A673 (cell line): ENCODE measurements around the gene ANO2. TPM values are rescaled to one million over a fixed set of nuclear protein-coding genes. Genes with fewer than 3 reads are reported as not detected.

Source experiments
- BruUV-seq: library from RNA; stranded (reverse); fragments of 400-500 nt; replicated peaks from 2 replicates; lab custom pipeline; 2021; lab: Mats Ljungman, UMichigan
- CTCF ChIA-PET: fragments of 300-600 bp; sonication (Branson Sonifier 250); formaldehyde crosslinking; loops from one replicate; lab custom pipeline; 2022; ENCODE audit warnings: antibody characterized with exemption; lab: Charles Lee
- POLR2A ChIA-PET: fragments of 300-600 bp; sonication (Branson Sonifier 250); formaldehyde crosslinking; loops from one replicate; lab custom pipeline; 2022; ENCODE audit warnings: antibody characterized with exemption; ENCODE audit not compliant: low non-redundant PET; lab: Charles Lee
- DNase-seq: peaks from one replicate; pipeline ENCODE4 v3.0.0-alpha.2; 2015; ENCODE audit warnings: low spot score
- H3K27ac ChIP-seq: fragments of 200-600 bp; sonication (generic); 2 replicates; pipeline ENCODE4 v1.5.1; 2016; ENCODE audit warnings: mixed run types, low read depth, mild to moderate bottlenecking, mixed read lengths, antibody characterized with exemption, low read length; ENCODE audit not compliant: poor library complexity, severe bottlenecking
- H3K27me3 ChIP-seq: fragments of 200-600 bp; sonication (generic); replicated peaks from 2 replicates; pipeline ENCODE4 v1.6.1; 2017; ENCODE audit warnings: mixed run types, low read depth, mild to moderate bottlenecking, mixed read lengths, antibody characterized with exemption, low read length; ENCODE audit not compliant: insufficient read depth, poor library complexity
- H3K36me3 ChIP-seq: fragments of 200-600 bp; sonication (generic); 2 replicates; pipeline ENCODE4 v1.6.1; 2016; ENCODE audit warnings: mixed run types, mild to moderate bottlenecking, mixed read lengths, antibody characterized with exemption, low read length; ENCODE audit not compliant: insufficient read depth, poor library complexity, severe bottlenecking
- H3K4me1 ChIP-seq: fragments of 200-600 bp; sonication (generic); 2 replicates; pipeline ENCODE4 v1.6.1; 2017; ENCODE audit warnings: mixed run types, mild to moderate bottlenecking, mixed read lengths, antibody characterized with exemption, low read length; ENCODE audit not compliant: insufficient read depth, poor library complexity, severe bottlenecking
- H3K4me3 ChIP-seq: fragments of 200-600 bp; sonication (generic); 2 replicates; pipeline ENCODE4 v1.5.1; 2016; ENCODE audit warnings: low read depth, mixed run types, mild to moderate bottlenecking, mixed read lengths, low read length; ENCODE audit not compliant: poor library complexity, severe bottlenecking
- H3K9me3 ChIP-seq: fragments of 200-600 bp; sonication (generic); 2 replicates; pipeline ENCODE4 v1.6.1; 2016; ENCODE audit warnings: mixed run types, low read depth, mild to moderate bottlenecking, mixed read lengths, antibody characterized with exemption, low read length; ENCODE audit not compliant: poor library complexity, severe bottlenecking
- EZH2 ChIP-seq: fragments of 200-600 bp; sonication (generic); IDR thresholded peaks from 2 replicates; pipeline ENCODE4 v1.6.1; 2017; ENCODE audit warnings: borderline replicate concordance, low read depth, mild to moderate bottlenecking, mixed read lengths, antibody characterized with exemption, low read length; ENCODE audit not compliant: poor library complexity, severe bottlenecking
- intact Hi-C: fragments of 100-400 bp; cut with micrococcal nuclease; formaldehyde crosslinking; loops from one replicate; pipeline ENCODE4 v1.10.0; 2022; ENCODE audit not compliant: unreplicated experiment
- total RNA-seq: library from RNA; stranded (reverse); gene quantifications from 2 replicates; pipeline ENCODE4 v1.2.3, GENCODE V29; 2021
- TF ChIP-seq, protein P1 (sequence below): fragments of 300-800, 200-600 bp; sonication (generic); conservative IDR thresholded peaks from 2 replicates; pipeline ENCODE4 v1.5.1; 2017; ENCODE audit warnings: low read depth, mild to moderate bottlenecking, antibody characterized with exemption, low read length, moderate library complexity, mixed read lengths

The ANO2 gene
- total RNA-seq, 1 experiment from 2014 or later, result not detected

DNA sequence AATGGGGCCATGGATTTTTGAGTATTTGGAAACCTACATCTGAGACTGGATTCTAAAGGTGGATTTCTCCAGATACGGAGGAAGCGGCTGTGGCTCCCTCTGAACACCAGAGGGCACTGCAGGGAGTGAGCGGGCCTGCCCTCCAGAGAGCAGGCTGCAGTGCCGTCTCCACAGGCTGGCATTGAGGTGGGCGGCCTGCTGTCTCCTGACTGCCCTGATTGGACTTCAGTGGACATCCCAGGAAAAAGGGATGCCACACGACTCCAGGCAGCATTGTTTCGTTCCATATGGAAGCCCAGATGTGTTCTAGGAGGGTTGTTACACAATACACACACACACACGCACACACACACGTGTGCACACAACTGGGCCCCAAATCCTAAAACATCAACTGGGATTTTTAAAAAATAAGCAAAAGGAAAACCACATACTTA, 20.9 kb upstream of the ANO2 start:
- TF ChIP-seq, protein P1, sequence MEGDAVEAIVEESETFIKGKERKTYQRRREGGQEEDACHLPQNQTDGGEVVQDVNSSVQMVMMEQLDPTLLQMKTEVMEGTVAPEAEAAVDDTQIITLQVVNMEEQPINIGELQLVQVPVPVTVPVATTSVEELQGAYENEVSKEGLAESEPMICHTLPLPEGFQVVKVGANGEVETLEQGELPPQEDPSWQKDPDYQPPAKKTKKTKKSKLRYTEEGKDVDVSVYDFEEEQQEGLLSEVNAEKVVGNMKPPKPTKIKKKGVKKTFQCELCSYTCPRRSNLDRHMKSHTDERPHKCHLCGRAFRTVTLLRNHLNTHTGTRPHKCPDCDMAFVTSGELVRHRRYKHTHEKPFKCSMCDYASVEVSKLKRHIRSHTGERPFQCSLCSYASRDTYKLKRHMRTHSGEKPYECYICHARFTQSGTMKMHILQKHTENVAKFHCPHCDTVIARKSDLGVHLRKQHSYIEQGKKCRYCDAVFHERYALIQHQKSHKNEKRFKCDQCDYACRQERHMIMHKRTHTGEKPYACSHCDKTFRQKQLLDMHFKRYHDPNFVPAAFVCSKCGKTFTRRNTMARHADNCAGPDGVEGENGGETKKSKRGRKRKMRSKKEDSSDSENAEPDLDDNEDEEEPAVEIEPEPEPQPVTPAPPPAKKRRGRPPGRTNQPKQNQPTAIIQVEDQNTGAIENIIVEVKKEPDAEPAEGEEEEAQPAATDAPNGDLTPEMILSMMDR, result peak; percentile 90
- TF ChIP-seq EZH2, result no peak
- BruUV-seq, result no TSS peak
- Histone ChIP-seq H3K36me3 (no peaks in the 10 kb centered on the region), H3K4me1 (peaks cover 16% of the 10 kb centered on the region), H3K27ac (no peak overlapping the region), H3K4me3 (no peak overlapping the region), H3K27me3 (no peaks in the 10 kb centered on the region), H3K9me3 (no peaks in the 10 kb centered on the region)
- CTCF ChIA-PET, result interaction anchor here (0.5 to 0.6 kb wide), 2 partner anchors 9 to 21 kb away, joined by 3 read pairs; partner anchors contain the start of gene ANO2
- POLR2A ChIA-PET, result no interaction called here
- intact Hi-C loops, result loop anchor here (2.0 kb wide), 1 partner anchor 75 kb away; no protein-coding TSS in a partner anchor
- DNase-seq, result peak; percentile 73

DNA sequence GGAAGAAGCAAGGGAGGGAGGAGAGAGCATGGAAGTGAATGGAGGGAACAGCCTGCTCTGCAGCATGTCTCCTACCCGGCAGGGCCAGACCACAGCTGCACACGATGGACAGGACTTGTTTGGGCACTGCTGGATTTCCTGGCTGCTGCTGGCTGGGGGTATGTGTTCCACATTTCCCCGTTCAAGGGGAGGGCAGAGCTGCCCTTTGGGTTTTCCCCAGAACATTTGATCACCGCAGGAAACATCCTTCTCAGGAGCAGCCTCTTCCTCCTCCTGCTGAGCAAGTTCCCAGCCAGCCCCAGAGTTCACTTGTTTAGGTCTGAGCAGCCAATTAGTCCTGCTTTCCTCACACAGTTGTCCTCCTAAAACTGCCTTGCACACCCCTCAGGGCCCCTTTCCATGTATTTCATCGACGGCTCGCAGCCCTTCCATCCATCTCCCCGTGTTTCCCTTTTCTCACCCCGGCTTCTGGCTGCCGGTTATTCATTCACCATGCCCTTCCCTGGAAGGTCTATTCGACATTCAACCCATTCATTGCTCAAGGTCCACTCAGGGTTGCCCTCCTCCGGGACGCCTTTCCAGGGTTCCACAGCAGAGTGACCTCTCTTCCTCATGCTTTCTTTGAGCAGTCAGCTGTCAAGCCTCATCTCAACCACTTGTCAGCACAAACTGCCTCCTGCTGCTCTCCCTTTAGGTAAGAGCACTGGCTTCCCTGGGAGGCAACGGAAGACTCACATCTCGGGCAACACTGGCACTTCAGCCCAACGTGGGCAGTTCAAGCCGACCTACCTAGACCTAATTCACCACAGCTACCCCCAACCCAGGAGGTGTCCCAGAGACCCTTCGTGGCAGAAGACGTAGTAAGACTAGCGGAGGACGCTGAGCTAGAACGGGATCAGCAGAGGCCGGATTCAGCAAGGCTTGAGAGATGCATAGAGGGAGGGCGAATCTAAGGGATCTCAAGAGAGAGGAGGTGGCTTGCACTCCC, 20.1 kb upstream of the ANO2 start:
- ChIA-PET POLR2A (no interaction called here), CTCF (interaction anchor here (0.5 to 1.0 kb wide), 3 partner anchors 9 to 73 kb away, joined by 3 read pairs; partner anchors contain the start of gene ANO2)
- Histone ChIP-seq H3K4me3 (no peak overlapping the region), H3K27me3 (no peaks in the 10 kb centered on the region), H3K4me1 (peaks cover 16% of the 10 kb centered on the region), H3K36me3 (no peaks in the 10 kb centered on the region), H3K9me3 (no peaks in the 10 kb centered on the region), H3K27ac (no peak overlapping the region)
- no peak for TF ChIP-seq EZH2
- TF ChIP-seq, protein P1, result no peak
- DNase-seq, result peak; percentile 91
- no TSS peak for BruUV-seq
- intact Hi-C loops, result loop anchor here (2.0 kb wide), 1 partner anchor 76 kb away; no protein-coding TSS in a partner anchor

DNA sequence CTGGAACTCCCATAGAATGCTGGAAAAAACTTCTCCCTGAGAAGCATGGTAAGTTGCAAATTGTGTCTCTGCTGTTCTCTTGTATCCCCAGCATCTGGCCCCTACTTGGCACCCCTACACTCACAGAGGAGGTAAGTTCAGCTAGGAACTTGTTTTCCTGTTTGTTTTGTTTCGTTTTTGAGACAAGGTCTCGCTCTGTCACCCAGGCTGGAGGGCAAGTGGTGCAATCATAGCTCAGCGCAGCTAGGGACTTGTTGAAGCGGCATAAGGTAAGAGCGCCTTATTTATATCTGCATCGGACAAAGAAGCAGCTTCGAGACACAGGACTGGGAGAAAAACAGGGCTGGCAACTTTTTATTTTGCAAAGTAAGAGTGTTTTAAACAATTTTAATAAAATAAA, 18.5 kb upstream of the ANO2 start:
- ChIA-PET CTCF (no interaction called here), POLR2A (no interaction called here)
- Histone ChIP-seq H3K9me3 (no peaks in the 10 kb centered on the region), H3K36me3 (no peaks in the 10 kb centered on the region), H3K4me3 (no peak overlapping the region), H3K27ac (no peak overlapping the region), H3K4me1 (peaks cover 16% of the 10 kb centered on the region), H3K27me3 (no peaks in the 10 kb centered on the region)
- intact Hi-C loops, result no loop called here
- no peak for DNase-seq
- TF ChIP-seq, protein P1, result no peak
- TF ChIP-seq EZH2, result no peak
- BruUV-seq, result no TSS peak
